HG03432 (cell line): Measurements from ENCODE around the gene VAMP8.
A peak's percentile ranks its signal among the peaks of the same experiment; 100 is the strongest.
"Not testable (repeated sequence)": the region's sequence is repeated elsewhere in the genome, so short reads cannot be mapped to it uniquely, and the experiment has no call there.

ENCODE experiments used
- ATAC-seq: cut with Tn5 transposase; IDR thresholded peaks from one replicate; pipeline ENCODE4 v1.9.1; 2021; ENCODE audit warnings: mild to moderate bottlenecking, moderate library complexity; ENCODE audit not compliant: unreplicated experiment

Gene VAMP8

GRCh38 chr2:85615413-85615728 lies 38.0 kb downstream of the VAMP8 start:
- no peak for ATAC-seq

- not testable (repeated sequence) for ATAC-seq
These were observed 40.3 kb downstream of the VAMP8 start for GRCh38 chr2:85617723-85618122.

- ATAC-seq: no peak
These were observed 42.2 kb downstream of the VAMP8 start for GRCh38 chr2:85619617-85620016.

- ATAC-seq: no peak
These were observed 44.0 kb downstream of the VAMP8 start for GRCh38 chr2:85621338-85621737.

- no peak for ATAC-seq
These were observed 46.6 kb downstream of the VAMP8 start for GRCh38 chr2:85623991-85624390.

GRCh38 chr2:85628658-85629057 lies 51.3 kb downstream of the VAMP8 start:
- ATAC-seq: peak; percentile 76

GRCh38 chr2:85631316-85631715 lies 53.9 kb downstream of the VAMP8 start:
- no peak for ATAC-seq
